Measurements from ENCODE around the gene PPP3CA.

PPP3CA gene

GRCh38 chr4:101346351-101347266 is 717 bp downstream of the PPP3CA start:
- H3K4me3 ChIP-seq (replicated peaks; ENCODE audit: low read depth, low read length), result peak overlapping the region; percentile 80
- no peak for TF ChIP-seq CTCF (IDR thresholded peaks at IDR 0.05; ENCODE audit: low read depth, low read length, missing control alignments)
- no peak for DNase-seq (ENCODE audit: extremely low read depth, low read depth)

- DNase-seq (ENCODE audit: extremely low read depth, low read depth), result no peak
- no peak for TF ChIP-seq CTCF (IDR thresholded peaks at IDR 0.05; ENCODE audit: low read depth, low read length, missing control alignments)
- H3K4me3 ChIP-seq (replicated peaks; ENCODE audit: low read depth, low read length), result peak overlapping the region; percentile 80
These were observed 1.6 kb downstream of the PPP3CA start for GRCh38 chr4:101345596-101346350.

- peak overlapping the region; percentile 80 for H3K4me3 ChIP-seq (replicated peaks; ENCODE audit: low read depth, low read length)
- TF ChIP-seq CTCF (IDR thresholded peaks at IDR 0.05; ENCODE audit: low read depth, low read length, missing control alignments), result no peak
- no peak for DNase-seq (ENCODE audit: extremely low read depth, low read depth)
These were observed 2.1 kb downstream of the PPP3CA start for GRCh38 chr4:101345271-101345595.

GRCh38 chr4:101339332-101339731 is 8.0 kb downstream of the PPP3CA start:
- no peak for TF ChIP-seq CTCF (IDR thresholded peaks at IDR 0.05; ENCODE audit: low read depth, low read length, missing control alignments)

GRCh38 chr4:101337688-101338087 is 9.6 kb downstream of the PPP3CA start:
- DNase-seq (ENCODE audit: extremely low read depth, low read depth), result no peak
- TF ChIP-seq CTCF (IDR thresholded peaks at IDR 0.05; ENCODE audit: low read depth, low read length, missing control alignments), result no peak
- H3K4me3 ChIP-seq (replicated peaks; ENCODE audit: low read depth, low read length), result no peak overlapping the region

More at GRCh38 chr4:101339332-101339731, 8.0 kb downstream of the PPP3CA start:
- no peak for DNase-seq (ENCODE audit: extremely low read depth, low read depth)
- H3K4me3 ChIP-seq (replicated peaks; ENCODE audit: low read depth, low read length), result no peak overlapping the region

GRCh38 chr4:101334963-101335572 is 12.3 kb downstream of the PPP3CA start:
- DNase-seq (ENCODE audit: extremely low read depth, low read depth), result no peak
- H3K4me3 ChIP-seq (replicated peaks; ENCODE audit: low read depth, low read length), result no peak overlapping the region
- TF ChIP-seq CTCF (IDR thresholded peaks at IDR 0.05; ENCODE audit: low read depth, low read length, missing control alignments), result no peak
